Activated B cell treated with CpG ODN at 0.5 μM for 24 hours (primary cell): Measurements from ENCODE around the gene NMUR2. TPM values are rescaled to one million over a fixed set of nuclear protein-coding genes. Genes with fewer than 3 reads are reported as not detected.

Experiments
- ATAC-seq: fragments of 200-7000 bp; cut with Tn5 transposase; one replicate; pipeline ENCODE4 v1.10.0; 2021; ENCODE audit warnings: low read depth, mild to moderate bottlenecking, moderate library complexity
- CTCF ChIA-PET: fragments of 350-600 bp; sonication (Branson Sonifier 250); formaldehyde crosslinking; loops from one replicate; lab custom pipeline; 2021; ENCODE audit warnings: antibody characterized with exemption; lab: Charles Lee
- POLR2A ChIA-PET: fragments of 350-600 bp; sonication (Branson Sonifier 250); formaldehyde crosslinking; loops from one replicate; lab custom pipeline; 2021; ENCODE audit warnings: antibody characterized with exemption; lab: Charles Lee
- DNase-seq: peaks from one replicate; pipeline ENCODE4 v3.0.0; 2022
- H3K27ac Mint-ChIP-seq: one replicate; pipeline ENCODE4 v1.8.0; 2020; ENCODE audit warnings: mixed read lengths
- H3K27me3 Mint-ChIP-seq: one replicate; pipeline ENCODE4 v1.8.0; 2021; ENCODE audit warnings: mixed read lengths
- H3K36me3 Mint-ChIP-seq: one replicate; pipeline ENCODE4 v1.8.0; 2021; ENCODE audit warnings: low read depth, mixed read lengths
- H3K4me1 Mint-ChIP-seq: one replicate; pipeline ENCODE4 v1.8.0; 2021; ENCODE audit warnings: mixed read lengths
- H3K4me3 Mint-ChIP-seq: one replicate; pipeline ENCODE4 v1.8.0; 2020; ENCODE audit warnings: mild to moderate bottlenecking, mixed read lengths
- H3K9me3 Mint-ChIP-seq: one replicate; pipeline ENCODE4 v1.8.0; 2020; ENCODE audit warnings: mixed read lengths
- intact Hi-C: fragments of 100-400 bp; cut with micrococcal nuclease; formaldehyde crosslinking; loops from one replicate; pipeline ENCODE4 v1.15.1; 2024
- total RNA-seq: library from RNA; stranded (reverse); gene quantifications from 2 replicates; pipeline ENCODE4 v1.2.3, GENCODE V29; 2022
- TF ChIP-seq, protein P1 (sequence below): fragments of 200-600 bp; IDR thresholded peaks from one replicate; pipeline ENCODE4 v1.8.0; 2022; ENCODE audit warnings: antibody characterized with exemption, mild to moderate bottlenecking

The NMUR2 gene
- total RNA-seq, 1 donor from 2014 or later = not detected

DNA sequence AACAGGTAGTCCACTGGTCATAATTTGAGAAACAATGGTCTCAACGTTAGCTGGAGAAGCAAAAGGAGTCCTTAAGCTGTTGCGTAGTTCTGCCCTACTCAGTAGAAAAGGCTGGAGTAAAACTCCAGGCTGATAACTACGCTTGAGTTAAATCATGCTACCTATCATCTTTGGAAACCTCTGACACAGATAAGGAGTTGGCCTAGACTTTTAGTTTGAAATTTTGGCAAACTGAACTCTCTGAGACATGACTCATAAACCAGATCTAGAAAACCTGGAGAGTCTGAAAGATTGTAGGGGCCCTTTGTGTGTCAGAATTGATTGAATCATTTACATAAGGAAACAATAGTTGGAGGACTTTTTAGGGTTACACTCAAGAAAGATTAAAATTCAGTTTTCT is 26.3 kb downstream of the NMUR2 start:
- ATAC-seq (no peak), DNase-seq (no peak)
- no peaks in the 10 kb centered on the region for H3K36me3 Mint-ChIP-seq
- no peak overlapping the region for H3K27ac Mint-ChIP-seq
- H3K9me3 Mint-ChIP-seq = no peaks in the 10 kb centered on the region
- ChIA-PET CTCF (no interaction called here), POLR2A (no interaction called here)
- TF ChIP-seq, protein P1, sequence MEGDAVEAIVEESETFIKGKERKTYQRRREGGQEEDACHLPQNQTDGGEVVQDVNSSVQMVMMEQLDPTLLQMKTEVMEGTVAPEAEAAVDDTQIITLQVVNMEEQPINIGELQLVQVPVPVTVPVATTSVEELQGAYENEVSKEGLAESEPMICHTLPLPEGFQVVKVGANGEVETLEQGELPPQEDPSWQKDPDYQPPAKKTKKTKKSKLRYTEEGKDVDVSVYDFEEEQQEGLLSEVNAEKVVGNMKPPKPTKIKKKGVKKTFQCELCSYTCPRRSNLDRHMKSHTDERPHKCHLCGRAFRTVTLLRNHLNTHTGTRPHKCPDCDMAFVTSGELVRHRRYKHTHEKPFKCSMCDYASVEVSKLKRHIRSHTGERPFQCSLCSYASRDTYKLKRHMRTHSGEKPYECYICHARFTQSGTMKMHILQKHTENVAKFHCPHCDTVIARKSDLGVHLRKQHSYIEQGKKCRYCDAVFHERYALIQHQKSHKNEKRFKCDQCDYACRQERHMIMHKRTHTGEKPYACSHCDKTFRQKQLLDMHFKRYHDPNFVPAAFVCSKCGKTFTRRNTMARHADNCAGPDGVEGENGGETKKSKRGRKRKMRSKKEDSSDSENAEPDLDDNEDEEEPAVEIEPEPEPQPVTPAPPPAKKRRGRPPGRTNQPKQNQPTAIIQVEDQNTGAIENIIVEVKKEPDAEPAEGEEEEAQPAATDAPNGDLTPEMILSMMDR = no peak
- H3K27me3 Mint-ChIP-seq = peaks cover 2% of the 10 kb centered on the region
- H3K4me3 Mint-ChIP-seq = no peak overlapping the region
- H3K4me1 Mint-ChIP-seq = no peaks in the 10 kb centered on the region
- intact Hi-C loops = no loop called here

GRCh38 chr5:152376886-152377285 is 28.2 kb downstream of the NMUR2 start:
- intact Hi-C loops = no loop called here
- TF ChIP-seq, protein P1 = no peak
- Mint-ChIP-seq H3K27me3 (peaks cover 2% of the 10 kb centered on the region), H3K4me3 (no peak overlapping the region), H3K36me3 (no peaks in the 10 kb centered on the region), H3K27ac (no peak overlapping the region), H3K4me1 (no peaks in the 10 kb centered on the region), H3K9me3 (no peaks in the 10 kb centered on the region)
- DNase-seq (no peak), ATAC-seq (no peak)
- POLR2A ChIA-PET = no interaction called here
- CTCF ChIA-PET = no interaction called here

GRCh38 chr5:152374711-152375275 is 30.3 kb downstream of the NMUR2 start:
- Mint-ChIP-seq H3K27ac (no peak overlapping the region), H3K27me3 (peaks cover 2% of the 10 kb centered on the region), H3K4me1 (no peaks in the 10 kb centered on the region), H3K4me3 (no peak overlapping the region), H3K9me3 (no peaks in the 10 kb centered on the region), H3K36me3 (no peaks in the 10 kb centered on the region)
- no peak for ATAC-seq
- POLR2A ChIA-PET = no interaction called here
- DNase-seq = no peak
- TF ChIP-seq, protein P1 = no peak
- intact Hi-C loops = no loop called here
- CTCF ChIA-PET = no interaction called here

DNA sequence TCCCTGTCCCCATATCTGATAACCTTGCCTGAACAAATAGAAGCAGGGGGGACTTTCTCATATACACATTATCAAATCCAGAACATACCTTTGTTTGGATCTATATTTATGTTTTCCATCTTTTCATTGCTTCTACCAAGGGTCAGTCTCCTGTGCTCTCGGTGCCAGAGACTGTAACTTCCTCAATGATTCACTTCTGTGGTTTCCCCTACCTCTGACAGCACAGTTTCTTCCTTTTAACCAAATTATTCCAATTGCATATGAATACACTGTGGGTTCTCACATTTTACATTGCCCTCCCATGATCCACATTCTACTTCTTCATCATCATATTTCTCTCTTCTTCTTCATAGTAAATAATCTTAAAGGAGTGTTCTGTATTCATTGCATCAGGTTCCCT is 32.2 kb downstream of the NMUR2 start:
- Mint-ChIP-seq H3K36me3 (no peaks in the 10 kb centered on the region), H3K9me3 (no peaks in the 10 kb centered on the region), H3K27me3 (peaks cover 2% of the 10 kb centered on the region), H3K4me3 (no peak overlapping the region), H3K27ac (no peak overlapping the region), H3K4me1 (no peaks in the 10 kb centered on the region)
- ATAC-seq = no peak
- DNase-seq = no peak
- ChIA-PET CTCF (no interaction called here), POLR2A (no interaction called here)
- TF ChIP-seq, protein P1 = no peak
- intact Hi-C loops = no loop called here

- DNase-seq = no peak
- H3K9me3 Mint-ChIP-seq = no peaks in the 10 kb centered on the region
- TF ChIP-seq, protein P1 = no peak
- no peak overlapping the region for H3K27ac Mint-ChIP-seq
- H3K4me3 Mint-ChIP-seq = no peak overlapping the region
- no peak for ATAC-seq
- H3K4me1 Mint-ChIP-seq = no peaks in the 10 kb centered on the region
- POLR2A ChIA-PET = no interaction called here
- H3K36me3 Mint-ChIP-seq = no peaks in the 10 kb centered on the region
- CTCF ChIA-PET = no interaction called here
- intact Hi-C loops = no loop called here
- H3K27me3 Mint-ChIP-seq = no peaks in the 10 kb centered on the region
Measured at GRCh38 chr5:152369298-152369697, 35.8 kb downstream of the NMUR2 start.
